ENCODE measurements around the gene CAMK1D.

GRCh38 chr10:12518024-12518423, 168.7 kb downstream of the CAMK1D start:
- TF ChIP-seq CTCF (optimal IDR thresholded peaks at IDR 0.05 in 1 of 3, IDR thresholded peaks at IDR 0.05 in 1 of 3, conservative IDR thresholded peaks at IDR 0.05 in 1 of 3; ENCODE audit: extremely low read depth in 1 of 3, insufficient read depth in 2 of 3, low read length in 3 of 3) (no peak), EZH2 (IDR thresholded peaks at IDR 0.05; ENCODE audit: low read length) (no peak)

All from keratinocyte (primary cell).